MCF 10A (cell line): ENCODE results near the gene KCNH1. TPM values are rescaled to one million over a fixed set of nuclear protein-coding genes. Genes with fewer than 3 reads are reported as not detected.
A peak's percentile ranks its signal among the peaks of the same experiment; 100 is the strongest.
"Not testable (repeated sequence)": the region's sequence is repeated elsewhere in the genome, so short reads cannot be mapped to it uniquely, and the experiment has no call there.

Source experiments
- BruUV-seq: library from RNA; stranded (reverse); fragments of 400-500 nt; replicated peaks from 2 replicates; lab custom pipeline; 2021; lab: Mats Ljungman, UMichigan
- CTCF ChIA-PET: fragments of 300-600 bp; sonication (Branson Sonifier 250); formaldehyde crosslinking; extraction: SDS; loops from one replicate; lab custom pipeline; 2021; ENCODE audit warnings: antibody characterized with exemption, inconsistent platforms; lab: Yijun Ruan, JAX
- POLR2A ChIA-PET: fragments of 300-600, 350-650 bp; sonication (Branson Sonifier 250); formaldehyde crosslinking; extraction: SDS; loops from one replicate; lab custom pipeline; 2020; ENCODE audit warnings: antibody characterized with exemption, inconsistent platforms; lab: Yijun Ruan, JAX
- DNase-seq: peaks from one replicate; pipeline ENCODE4 v3.0.0-alpha.2; 2018; ENCODE audit not compliant: unreplicated experiment
- H3K27ac Mint-ChIP-seq: one replicate; pipeline ENCODE4 v1.8.0; 2022; ENCODE audit warnings: mild to moderate bottlenecking, low read depth, mixed read lengths; ENCODE audit not compliant: unreplicated experiment
- H3K27me3 Mint-ChIP-seq: one replicate; pipeline ENCODE4 v1.8.0; 2022; ENCODE audit warnings: mixed read lengths; ENCODE audit not compliant: insufficient read depth, unreplicated experiment
- H3K36me3 Mint-ChIP-seq: one replicate; pipeline ENCODE4 v1.8.0; 2022; ENCODE audit warnings: mild to moderate bottlenecking, moderate library complexity, mixed read lengths; ENCODE audit not compliant: insufficient read depth, unreplicated experiment
- H3K4me1 Mint-ChIP-seq: one replicate; pipeline ENCODE4 v1.8.0; 2022; ENCODE audit warnings: mixed read lengths; ENCODE audit not compliant: insufficient read depth, unreplicated experiment
- H3K4me3 Mint-ChIP-seq: one replicate; pipeline ENCODE4 v1.8.0; 2022; ENCODE audit warnings: mild to moderate bottlenecking, moderate library complexity, mixed read lengths; ENCODE audit not compliant: unreplicated experiment
- H3K9me3 Mint-ChIP-seq: one replicate; pipeline ENCODE4 v1.8.0; 2022; ENCODE audit warnings: mixed read lengths; ENCODE audit not compliant: unreplicated experiment
- intact Hi-C: fragments of 100-400 bp; cut with micrococcal nuclease; formaldehyde crosslinking; loops from 2 replicates; pipeline ENCODE4 v1.14.1; 2022
- total RNA-seq: library from RNA; stranded (reverse); gene quantifications from 2 replicates; pipeline ENCODE4 v1.2.3, GENCODE V29; 2022
- TF ChIP-seq, protein P1 (sequence below): fragments of 200-600 bp; IDR thresholded peaks from one replicate; pipeline ENCODE4 v1.8.0; 2022; ENCODE audit warnings: antibody characterized with exemption, mild to moderate bottlenecking; ENCODE audit not compliant: unreplicated experiment

The KCNH1 gene
- total RNA-seq, 1 experiment from 2014 or later = 0.19 TPM

DNA sequence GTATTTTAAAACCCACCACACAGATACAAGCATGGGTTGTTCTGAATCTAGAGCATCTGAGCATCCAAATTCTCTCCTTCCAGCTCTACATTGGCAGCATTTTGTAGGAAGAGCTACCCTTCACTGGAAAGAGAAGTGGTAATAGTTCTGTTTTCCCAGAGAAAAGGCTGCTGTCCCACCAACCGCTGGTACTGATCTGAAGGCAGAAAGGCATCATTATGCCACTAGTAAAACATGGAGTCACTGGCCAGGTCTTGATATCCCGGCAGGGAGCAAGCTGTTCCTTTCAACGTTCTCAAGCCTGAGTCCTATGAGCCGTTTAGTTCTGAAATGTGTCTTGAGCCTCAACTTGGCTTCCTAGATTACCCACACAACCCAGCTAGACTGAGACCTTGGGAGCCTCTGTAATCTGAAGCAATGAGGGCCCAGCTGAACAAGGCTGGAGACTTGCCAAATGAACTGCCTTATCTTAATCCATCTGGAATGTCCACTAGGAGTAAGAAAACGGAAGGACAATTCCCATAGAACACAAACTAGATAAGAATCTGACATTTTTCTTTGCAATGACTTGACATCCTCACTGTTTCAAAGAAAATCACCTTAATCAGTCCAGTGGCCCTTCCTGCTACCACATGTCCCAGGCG is 116.8 kb downstream of the KCNH1 start:
- POLR2A ChIA-PET = interaction anchor here (1.0 to 1.3 kb wide), 2 partner anchors 21 to 243 kb away, joined by 3 read pairs; no protein-coding TSS in a partner anchor
- intact Hi-C loops = no loop called here
- Mint-ChIP-seq H3K4me1 (peaks cover 12% of the 10 kb centered on the region), H3K4me3 (no peak overlapping the region), H3K9me3 (no peaks in the 10 kb centered on the region), H3K36me3 (no peaks in the 10 kb centered on the region), H3K27ac (no peak overlapping the region), H3K27me3 (peaks cover 27% of the 10 kb centered on the region)
- no TSS peak for BruUV-seq
- DNase-seq = peak; percentile 43
- TF ChIP-seq, protein P1, sequence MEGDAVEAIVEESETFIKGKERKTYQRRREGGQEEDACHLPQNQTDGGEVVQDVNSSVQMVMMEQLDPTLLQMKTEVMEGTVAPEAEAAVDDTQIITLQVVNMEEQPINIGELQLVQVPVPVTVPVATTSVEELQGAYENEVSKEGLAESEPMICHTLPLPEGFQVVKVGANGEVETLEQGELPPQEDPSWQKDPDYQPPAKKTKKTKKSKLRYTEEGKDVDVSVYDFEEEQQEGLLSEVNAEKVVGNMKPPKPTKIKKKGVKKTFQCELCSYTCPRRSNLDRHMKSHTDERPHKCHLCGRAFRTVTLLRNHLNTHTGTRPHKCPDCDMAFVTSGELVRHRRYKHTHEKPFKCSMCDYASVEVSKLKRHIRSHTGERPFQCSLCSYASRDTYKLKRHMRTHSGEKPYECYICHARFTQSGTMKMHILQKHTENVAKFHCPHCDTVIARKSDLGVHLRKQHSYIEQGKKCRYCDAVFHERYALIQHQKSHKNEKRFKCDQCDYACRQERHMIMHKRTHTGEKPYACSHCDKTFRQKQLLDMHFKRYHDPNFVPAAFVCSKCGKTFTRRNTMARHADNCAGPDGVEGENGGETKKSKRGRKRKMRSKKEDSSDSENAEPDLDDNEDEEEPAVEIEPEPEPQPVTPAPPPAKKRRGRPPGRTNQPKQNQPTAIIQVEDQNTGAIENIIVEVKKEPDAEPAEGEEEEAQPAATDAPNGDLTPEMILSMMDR = no peak
- CTCF ChIA-PET = no interaction called here

GRCh38 chr1:211014275-211014674 is 119.7 kb downstream of the KCNH1 start:
- CTCF ChIA-PET = interaction anchor here (0.5 to 1.7 kb wide), 4 partner anchors 11 to 609 kb away, joined by 3 to 6 read pairs (median 4); no protein-coding TSS in a partner anchor
- POLR2A ChIA-PET = no interaction called here
- no TSS peak for BruUV-seq
- TF ChIP-seq, protein P1 = no peak
- no peak for DNase-seq
- peaks cover 12% of the 10 kb centered on the region for H3K4me1 Mint-ChIP-seq
- intact Hi-C loops = no loop called here
- H3K27ac Mint-ChIP-seq = no peak overlapping the region
- peaks cover 15% of the 10 kb centered on the region for H3K27me3 Mint-ChIP-seq
- no peaks in the 10 kb centered on the region for H3K36me3 Mint-ChIP-seq
- H3K4me3 Mint-ChIP-seq = no peak overlapping the region
- no peaks in the 10 kb centered on the region for H3K9me3 Mint-ChIP-seq

GRCh38 chr1:211013346-211014240 is 120.4 kb downstream of the KCNH1 start:
- intact Hi-C loops = no loop called here
- no peaks in the 10 kb centered on the region for H3K36me3 Mint-ChIP-seq
- H3K9me3 Mint-ChIP-seq = no peaks in the 10 kb centered on the region
- BruUV-seq = no TSS peak
- H3K4me3 Mint-ChIP-seq = no peak overlapping the region
- TF ChIP-seq, protein P1 = no peak
- ChIA-PET POLR2A (no interaction called here), CTCF (interaction anchor here (1.2 to 1.7 kb wide), 3 partner anchors 12 to 428 kb away, joined by 4 to 6 read pairs (median 4); no protein-coding TSS in a partner anchor)
- peaks cover 12% of the 10 kb centered on the region for H3K4me1 Mint-ChIP-seq
- peak; percentile 44 for DNase-seq
- H3K27me3 Mint-ChIP-seq = peaks cover 15% of the 10 kb centered on the region
- no peak overlapping the region for H3K27ac Mint-ChIP-seq

GRCh38 chr1:211011128-211011527 is 122.8 kb downstream of the KCNH1 start:
- H3K27ac Mint-ChIP-seq, H3K4me1 Mint-ChIP-seq, DNase-seq, POLR2A ChIA-PET, H3K36me3 Mint-ChIP-seq, intact Hi-C loops, H3K4me3 Mint-ChIP-seq, BruUV-seq, H3K9me3 Mint-ChIP-seq: not testable (repeated sequence)
- H3K27me3 Mint-ChIP-seq = peaks cover 15% of the 10 kb centered on the region
- CTCF ChIA-PET = interaction anchor here (0.6 kb wide), 1 partner anchor 232 kb away, joined by 3 read pairs; no protein-coding TSS in a partner anchor
